Activated naive CD4-positive, alpha-beta T cell treated with Interleukin-2 at 50 U/mL for 16 hours (primary cell): ENCODE results near the gene IRF6.
"Not testable (repeated sequence)": the region's sequence is repeated elsewhere in the genome, so short reads cannot be mapped to it uniquely, and the experiment has no call there.

ENCODE experiments used
- DNase-seq: peaks from one replicate; pipeline ENCODE4 v3.0.0-alpha.2; 2020

IRF6 gene

DNA sequence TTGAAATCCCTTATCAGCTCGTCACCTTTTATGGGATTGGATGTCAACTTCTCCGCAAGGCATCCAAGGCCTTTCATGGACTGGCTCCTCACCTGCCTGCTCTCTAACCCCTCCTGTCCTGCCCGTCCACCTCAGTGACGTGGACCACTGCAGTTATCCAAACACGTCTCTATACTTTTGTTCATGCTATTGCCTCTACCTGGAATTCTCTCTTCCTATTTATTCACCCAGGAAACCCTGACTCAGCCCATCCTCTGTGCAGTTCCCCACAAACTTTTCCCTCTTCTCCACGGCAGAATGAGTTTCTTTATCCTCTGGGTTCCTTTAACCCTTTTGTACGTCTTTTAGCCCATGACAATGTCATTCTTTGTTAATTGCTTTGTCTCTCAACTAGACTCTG is 16.8 kb upstream of the IRF6 start:
- DNase-seq: no peak

DNA sequence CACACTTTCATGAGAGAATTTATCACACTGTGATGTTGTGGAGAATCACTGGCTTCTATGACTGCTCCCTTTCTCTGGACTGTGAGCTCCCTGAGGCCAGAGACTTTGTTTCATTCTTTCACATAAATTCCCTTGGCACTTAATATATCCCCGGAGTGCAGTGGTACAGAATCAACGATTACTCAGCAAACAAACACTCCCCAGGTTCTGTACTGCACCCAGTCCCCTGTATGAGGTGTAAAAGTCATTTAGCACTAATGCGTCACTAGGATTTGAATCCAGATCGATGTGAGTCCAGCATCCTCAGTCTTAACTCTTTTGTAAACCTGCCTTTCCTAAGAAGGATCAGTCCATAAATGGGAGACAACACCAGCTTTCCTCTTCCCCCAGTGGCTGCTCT is 15.0 kb upstream of the IRF6 start:
- DNase-seq: no peak

DNA sequence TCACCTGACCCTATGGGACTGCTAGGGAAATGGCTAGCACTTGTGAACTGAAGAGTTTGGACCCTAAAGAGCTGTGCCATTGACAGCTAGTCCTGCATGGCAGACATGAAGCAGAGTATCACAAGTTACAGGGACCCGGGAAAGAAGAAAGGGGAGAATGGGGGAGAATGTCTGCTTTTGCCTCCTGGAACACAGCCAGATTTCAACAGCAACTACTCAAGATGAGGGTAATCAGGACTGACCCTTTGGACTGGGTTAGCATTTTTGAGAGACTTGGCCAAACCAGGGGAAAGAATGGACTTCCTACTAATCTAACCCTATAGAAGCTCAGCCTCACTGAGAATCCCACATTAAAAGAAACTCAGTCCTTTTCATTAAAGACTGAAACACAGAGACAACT is 13.1 kb upstream of the IRF6 start:
- no peak for DNase-seq

DNA sequence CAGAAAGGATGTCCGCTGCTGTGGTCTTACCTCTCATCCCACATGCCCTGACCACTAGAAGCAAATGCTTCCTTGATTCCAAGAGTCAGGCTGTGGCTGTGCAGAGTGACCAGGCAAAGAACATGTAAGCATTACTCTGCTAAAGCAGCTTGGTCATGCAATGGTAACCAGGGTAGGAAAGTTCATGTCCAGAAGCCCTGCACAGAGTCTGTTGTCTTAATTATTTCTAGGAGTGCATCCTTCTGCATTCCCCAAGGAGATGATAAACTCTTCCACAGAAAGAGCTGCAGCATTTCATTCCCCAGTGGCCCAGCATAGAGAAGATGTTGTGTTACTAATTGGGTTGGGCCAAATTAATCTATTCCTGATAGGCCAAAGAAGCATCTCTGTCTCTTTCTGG is 11.7 kb upstream of the IRF6 start:
- DNase-seq: no peak

DNA sequence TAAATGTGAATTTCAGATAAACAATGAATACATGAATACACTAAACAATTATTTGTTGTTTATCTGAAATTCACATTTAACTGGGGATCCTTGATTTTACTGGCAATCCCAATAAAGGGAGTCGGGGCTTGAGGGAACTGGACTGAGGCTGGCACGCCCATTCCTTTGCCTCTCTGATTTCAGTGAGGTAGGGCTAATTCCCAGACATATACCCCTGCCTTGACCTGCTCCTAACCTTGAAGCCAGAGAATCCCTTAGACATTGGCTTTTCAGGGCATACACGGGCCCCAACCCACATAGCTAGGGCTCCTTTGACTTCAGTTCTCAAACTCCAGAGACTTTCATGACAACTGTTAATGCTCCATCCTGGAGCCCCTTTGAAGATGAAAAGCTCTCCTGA is 11.0 kb upstream of the IRF6 start:
- DNase-seq: no peak

DNA sequence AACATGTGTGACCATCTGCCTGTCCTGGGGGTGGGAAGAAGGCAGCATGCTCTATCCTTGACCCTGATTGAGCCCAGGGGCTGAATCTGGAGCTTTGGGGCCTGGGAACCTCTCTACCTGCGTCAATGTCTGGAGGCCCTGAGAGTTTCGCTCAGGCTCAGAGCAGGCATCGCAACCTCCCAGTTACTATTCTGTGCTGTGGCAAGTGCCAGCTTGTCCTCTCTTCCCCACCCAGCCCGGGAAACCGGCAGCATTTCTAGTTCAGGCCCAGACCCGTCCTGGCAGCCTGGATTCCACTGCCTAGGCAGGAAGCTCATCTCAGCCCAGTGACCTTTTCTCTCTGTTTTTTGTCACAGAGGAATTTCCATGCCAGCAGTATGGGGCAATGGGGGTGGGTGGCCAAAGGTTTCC is 10.0 kb upstream of the IRF6 start:
- DNase-seq: no peak

DNA sequence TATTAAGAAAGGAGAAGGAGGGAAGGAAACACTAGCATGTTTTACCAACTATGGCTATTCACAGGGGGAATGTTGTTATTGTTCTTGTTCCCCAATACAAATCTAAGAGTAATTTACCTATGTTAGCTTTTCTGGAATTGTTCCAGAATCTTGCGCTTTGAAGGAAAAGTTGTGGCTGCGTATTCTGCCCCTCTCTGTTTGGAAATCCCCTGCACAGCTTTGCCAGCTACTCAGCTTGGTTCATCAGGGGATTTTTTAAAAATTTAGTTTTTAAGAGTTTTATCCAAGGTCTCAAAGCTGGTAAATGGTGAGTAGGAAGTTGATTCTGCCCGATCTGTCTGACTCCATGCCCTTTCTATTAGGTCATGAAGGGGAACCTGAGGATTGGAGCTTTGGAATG is 9.5 kb upstream of the IRF6 start:
- DNase-seq: no peak

DNA sequence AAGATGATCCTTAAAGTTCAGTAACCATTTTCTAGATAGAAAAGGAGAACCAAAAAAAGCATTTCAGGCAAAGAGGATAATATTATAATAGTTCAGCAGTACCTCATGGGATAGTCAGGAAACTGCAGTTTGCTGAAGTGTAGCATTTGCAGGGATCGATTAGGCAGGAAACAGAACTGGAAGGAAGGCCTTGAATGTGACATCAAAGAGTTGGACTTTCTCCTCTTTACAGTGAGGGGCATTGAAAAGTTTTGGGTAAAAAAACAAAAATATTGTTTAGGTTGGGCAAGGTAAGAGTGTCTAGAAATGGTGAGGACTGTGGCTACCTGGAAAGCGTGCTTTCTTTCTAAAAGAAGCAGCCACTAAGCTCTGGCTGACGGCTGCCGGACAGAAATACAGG is 8.0 kb upstream of the IRF6 start:
- DNase-seq: no peak

DNA sequence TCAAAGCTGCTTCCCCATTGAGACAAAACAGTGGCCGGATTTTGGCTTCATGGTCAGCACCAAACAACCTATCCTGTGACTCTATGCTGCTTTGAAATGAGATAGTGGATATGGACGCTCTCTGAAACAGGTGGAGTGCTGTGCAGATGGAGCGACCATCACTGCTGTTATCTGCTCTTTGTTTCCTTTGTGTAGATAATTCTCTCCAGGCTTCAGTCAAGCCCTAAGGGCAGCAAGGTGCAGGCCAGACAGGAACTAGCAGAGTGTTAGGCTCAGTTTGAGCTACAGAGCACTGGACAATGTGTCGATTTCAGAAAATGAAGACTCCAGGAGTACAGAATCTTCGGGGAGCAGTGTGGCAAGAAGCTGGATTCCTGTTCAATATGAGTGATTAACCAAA is 4.8 kb upstream of the IRF6 start:
- no peak for DNase-seq

DNA sequence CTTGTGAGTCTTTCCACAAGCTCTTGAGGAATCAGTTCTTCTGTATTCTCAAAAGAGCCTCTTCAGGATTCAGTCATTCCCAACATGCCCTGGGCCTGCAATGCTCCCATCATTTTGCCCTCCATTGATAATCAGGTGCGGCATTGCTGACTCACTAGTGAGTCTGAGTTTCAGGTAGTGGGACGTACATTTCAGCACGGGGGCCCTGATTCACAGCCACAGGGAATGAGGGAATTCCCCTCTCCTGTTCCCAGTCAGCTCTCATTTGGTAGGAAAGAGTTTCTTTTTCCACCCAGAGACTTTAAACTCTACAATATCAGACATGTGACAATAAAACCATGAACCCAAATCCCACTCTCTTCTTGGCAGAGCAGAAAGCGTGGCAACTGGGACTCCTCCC is 3.7 kb upstream of the IRF6 start:
- no peak for DNase-seq

DNA sequence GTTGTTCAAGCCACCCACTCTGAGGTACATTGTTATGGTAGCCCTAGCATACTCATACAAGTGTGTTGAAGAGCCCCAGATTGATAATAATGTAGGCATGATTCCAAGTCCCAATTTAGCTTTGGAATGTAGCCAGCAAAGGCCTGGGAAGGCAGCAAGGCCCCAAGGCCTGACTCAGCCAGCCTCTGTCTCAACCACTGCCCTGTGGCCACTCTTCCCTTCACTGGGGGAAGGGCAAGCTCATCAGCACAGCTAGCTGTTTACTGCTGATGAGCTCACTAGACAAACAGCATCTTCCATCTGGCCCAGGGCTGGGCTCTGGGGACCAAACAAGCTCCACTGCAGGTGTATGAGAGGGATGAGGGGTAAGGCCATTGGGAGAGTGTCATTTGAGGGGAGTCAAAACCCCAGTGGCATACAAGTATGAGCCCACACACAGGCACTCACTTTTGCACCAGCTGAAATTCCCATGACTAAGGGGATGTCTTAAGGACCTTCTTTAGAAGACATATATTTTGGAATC is 2.2 kb upstream of the IRF6 start:
- no peak for DNase-seq

DNA sequence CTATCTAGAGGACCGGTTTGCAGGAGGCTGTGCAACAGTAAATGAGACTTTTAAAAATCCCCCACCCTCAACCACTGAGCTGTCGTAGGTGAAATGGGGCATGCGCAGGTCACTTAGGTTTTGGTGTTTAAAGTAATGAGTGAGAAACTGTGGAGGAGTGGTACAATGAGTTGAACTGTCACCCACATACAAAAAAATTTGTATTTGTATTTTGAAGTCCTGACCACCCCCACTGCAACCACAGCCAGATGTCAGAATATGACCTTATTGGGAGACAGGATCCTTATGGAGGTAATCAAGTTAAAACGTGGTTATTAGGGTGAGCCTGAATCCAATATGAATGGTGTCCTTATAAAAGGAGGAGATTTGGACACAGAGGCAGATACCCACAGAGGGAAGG is 1.6 kb upstream of the IRF6 start:
- DNase-seq: no peak

DNA sequence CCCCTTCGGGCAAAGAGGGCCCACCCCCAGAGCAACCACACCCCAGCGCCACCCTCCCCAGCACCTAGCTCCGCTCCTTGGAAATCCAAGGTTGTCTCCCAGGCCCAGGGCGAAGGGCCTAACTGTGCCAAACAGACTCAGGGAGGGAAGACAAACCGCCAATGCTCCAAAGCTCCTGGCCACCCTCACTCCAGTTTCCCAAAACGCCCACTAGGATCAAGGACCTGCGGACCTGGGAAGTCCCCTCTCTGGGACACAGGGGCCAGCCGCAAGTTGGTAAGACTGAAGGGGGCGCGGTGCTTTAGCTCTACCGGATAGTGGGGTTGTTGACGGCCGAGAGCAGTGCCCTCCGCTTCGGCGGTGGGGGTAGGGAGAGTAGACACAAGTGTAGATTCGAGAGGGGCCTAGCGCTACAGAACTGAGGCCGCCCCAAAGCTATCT is 581 bp downstream of the IRF6 start:
- no peak for DNase-seq

DNA sequence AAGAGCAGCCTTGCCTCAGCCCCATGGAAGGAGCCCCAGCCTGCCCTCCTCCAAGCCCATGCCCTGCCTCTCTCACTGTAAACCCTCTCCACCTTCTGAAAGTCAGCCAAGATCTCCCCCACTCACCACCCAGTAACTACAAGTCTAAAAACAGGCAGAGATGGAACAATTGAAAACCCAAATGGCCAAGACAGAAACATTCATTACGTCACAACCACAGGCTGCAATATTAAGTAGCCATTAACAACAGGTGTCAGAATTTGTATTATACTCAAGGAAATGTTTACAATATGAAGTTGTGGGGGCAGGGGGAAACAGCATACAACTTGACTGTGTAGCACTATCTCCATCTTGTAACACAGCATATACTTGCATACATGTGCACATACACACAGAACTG is 2.4 kb downstream of the IRF6 start:
- DNase-seq: no peak

DNA sequence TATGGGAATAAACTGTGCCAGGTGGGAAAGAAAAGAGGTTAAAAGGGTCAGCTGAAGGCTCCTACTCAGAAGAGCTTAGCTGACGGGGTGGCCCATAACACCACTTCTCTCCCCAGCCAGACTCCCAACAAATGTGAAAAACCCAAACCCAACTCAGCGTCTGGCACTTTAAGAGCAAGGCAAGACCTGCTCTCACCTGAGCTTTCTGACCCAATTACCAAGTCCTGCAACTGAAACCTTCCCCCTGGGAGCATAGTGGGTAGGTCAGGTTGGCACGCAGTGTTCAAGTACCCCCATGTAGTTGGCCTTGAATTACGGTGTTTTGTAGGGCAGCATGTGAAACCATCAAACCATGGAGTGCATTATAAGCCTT is 3.2 kb downstream of the IRF6 start:
- no peak for DNase-seq

DNA sequence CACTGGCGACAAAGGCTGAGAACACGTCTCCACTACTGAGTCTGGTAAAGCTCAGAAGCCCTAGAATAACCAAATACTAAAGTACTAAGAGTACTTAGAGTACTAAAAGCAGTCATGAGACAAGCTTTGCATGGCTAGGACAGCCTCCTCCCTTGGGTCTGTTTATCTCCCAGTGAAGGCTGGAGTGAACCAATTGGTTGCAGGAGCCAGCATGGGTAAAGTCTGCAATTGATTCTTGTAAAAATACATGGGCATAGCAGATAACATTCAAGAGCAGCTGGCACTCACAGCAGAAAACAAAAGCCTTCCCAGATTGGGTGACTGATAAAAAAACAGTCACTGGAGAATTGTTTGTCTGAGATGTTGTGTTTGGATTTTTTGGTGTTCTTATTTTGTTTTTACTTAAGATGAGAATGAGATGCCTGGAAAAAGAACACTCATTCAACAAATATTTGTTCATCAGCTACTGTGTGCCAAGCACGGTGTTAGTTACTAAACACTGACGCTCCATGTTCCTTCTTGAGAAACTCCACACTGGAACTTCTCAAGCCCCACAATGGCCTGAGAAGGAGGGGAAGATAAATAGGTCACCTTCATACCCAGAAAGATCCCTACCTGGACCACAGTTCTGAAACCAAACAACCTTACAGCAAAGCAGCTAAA is 3.7 kb downstream of the IRF6 start:
- DNase-seq: no peak

DNA sequence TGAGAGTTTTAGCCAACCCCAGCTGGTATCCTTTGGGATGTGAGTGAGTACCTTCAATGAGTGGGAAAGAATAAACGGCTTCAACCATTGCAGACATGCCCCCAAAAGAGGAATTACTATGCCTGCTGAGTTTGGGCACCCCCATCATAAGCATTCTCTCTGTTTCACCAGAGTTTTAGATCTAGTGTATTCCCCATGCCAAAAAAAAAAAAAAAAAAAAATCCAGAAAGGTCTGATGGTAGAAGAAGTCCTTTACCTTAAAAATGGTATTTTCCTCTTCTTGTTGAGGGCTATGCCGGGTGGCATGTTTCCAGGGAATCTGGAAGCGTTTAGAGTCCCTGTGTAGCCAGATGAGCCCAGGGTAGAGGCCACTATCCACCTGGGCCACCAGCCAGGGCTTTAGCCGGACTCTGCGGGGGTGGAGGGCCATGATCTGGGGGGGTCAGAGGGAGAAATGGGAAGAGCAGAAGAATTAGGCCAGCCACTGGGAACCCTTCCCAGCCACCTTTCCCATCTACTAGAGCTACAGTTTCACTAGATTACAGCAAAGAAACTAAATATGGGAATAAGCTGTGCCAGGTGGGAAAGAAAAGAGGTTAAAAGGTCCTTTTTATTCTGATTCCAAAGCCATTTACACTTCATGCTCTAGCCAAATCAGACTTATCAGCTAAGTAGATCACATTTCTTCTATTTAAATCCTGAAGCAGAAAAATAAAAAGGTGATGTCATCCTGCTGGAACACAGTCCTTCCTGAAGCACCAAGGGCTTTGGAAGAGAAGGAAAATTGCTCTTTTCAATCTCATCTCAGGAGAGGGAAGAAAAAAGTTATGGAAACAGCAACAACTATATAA is 4.7 kb downstream of the IRF6 start:
- DNase-seq: no peak

DNA sequence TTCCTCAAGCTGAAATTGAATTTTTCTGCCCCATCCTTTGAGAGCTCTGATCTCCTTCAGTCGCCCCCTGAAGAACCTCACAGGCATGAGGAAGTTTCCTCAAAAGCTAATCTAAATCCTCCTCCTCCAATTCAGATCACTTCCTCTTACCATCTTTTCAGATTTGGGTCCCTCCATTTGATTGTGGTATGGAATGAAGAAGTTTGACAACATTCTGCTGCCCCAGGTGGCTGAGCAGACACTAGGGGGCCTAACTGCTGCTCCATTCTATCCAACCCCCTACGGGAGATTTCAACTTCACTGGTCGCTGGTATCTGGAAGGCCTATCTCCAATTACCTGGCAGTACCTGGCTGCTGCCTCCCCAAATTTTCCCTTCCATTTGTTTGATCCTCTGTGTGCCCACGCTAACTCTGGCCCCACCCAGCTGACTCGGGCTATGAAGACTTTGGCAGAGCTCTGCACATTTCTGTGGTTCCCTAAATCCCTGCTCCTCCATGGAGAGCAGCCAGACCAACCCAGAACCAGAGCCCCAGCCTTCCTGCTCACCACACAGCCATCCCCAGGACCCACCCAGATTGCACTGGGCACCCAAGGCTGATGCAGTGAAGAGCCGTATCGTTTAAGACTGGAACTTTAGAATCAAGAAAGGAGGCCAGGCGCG is 7.8 kb downstream of the IRF6 start:
- DNase-seq: no peak

DNA sequence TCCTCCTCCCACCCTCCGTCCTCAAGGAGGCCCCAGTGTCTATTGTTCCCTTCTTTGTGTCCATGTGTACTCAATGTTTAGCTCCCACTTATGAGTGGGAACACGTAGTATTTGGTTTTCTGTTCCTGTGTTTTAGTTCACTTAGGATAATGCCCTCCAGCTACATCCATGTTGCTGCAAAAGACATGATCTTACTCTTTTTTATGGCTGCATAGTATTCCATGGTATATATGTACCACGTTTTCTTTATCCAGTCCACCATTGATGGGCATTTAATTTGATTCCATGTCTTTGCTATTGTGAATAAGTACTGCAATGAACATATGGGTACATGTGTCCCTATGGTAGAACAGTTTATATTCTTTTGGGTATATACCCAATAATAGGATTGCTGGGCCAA is 12.2 kb downstream of the IRF6 start:
- not testable (repeated sequence) for DNase-seq

DNA sequence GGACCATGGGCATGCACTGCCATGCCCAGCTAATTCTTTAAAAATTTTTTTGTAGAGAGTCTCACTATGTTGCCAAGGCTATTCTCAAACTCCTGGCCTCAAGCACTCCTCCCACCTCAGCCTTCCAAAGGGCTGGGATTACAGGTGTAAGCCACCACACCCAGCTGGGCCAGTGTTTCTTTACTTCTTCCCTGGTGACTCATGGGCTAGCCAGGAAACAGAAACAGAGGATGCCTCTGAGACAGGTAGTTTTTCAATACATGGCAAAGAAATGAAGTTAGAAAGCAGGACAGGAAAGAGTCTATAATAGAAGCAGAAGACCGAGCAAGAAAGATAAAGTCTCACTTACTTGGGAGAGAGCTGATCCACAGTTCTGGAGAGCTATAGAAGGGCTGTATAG is 14.0 kb downstream of the IRF6 start:
- DNase-seq: no peak

DNA sequence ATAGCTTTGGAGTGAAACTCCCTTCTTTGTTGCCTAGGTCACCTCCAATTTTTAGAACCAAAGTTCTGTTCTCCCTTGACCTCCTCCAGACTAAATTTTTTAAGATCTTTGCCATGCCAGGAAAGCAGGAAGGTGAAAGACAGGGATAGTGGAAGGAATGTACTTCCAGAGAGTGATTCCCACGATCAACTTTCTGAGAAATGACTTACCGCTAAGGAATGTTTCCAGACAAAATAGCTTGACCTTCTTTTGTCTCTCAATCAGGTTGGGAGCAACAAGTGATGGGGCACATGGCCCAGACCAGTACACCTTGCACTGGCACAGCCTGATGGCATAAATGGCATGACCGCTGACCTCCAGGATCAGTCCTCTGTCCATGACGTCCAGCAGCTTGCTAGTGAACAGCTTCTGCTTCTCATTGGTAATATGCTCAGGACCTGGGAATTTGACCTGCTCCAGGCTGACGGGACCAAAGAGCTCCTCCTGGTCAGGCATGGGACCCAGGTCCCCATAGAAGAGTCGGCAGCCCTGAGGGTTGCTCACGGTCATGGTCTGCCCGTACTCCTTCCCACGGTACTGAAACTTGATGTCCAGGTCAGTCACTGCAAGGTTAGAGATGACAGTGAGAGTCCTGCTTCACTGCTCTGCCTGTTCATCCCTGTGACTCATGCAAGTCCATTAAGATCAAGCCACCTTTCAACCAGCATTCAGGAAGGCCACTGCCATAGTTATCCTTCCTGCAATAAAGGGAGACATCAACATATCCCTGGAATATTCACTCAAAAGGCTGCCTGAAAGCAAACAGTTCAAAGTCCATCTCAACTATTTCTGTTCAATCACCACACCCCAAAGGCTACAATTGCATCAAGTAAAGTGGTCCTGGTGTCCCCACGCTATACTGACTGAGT is 15.4 kb downstream of the IRF6 start:
- DNase-seq: no peak

DNA sequence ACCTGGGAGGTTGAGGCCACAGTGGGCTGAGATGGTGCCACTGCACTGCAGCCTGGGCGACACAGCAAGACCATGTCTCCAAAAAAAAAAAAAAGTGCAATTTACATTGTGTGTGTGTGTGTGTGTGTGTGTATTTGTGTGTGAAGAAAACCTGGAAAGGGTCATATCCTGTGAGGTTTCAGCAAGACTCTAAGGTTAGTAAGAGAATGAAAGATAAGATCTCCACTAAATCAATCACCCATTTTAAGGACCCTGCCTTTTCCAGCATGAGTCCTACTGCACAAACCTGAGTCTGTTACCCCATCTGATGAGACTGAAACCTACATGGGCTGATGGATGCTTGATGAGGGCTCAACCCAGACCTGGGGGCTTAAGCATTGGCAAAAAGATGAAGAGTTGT is 16.7 kb downstream of the IRF6 start:
- DNase-seq: no peak

DNA sequence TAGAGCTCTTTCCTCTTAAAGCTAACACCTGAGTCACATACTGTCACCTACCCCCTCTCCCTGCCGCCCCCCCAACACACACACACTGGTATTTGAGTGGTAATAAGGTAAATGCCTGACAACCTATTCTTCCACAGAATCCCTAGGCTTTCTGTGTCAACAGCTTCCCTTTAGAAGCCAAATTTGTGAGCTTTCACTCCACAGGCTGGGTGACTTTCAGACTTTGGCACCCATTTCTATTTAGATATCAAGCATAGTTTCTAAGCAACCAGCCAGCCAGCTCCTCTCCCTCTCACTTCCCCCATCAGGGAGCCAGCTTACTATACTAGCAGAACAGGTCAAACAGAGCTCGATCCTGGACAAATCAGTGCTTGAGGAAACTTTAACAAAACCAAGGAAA is 18.4 kb downstream of the IRF6 start:
- DNase-seq: no peak
